ENCODE data around the gene TFIP11.
"Not testable (repeated sequence)": the region's sequence is repeated elsewhere in the genome, so short reads cannot be mapped to it uniquely, and the experiment has no call there.

Gene TFIP11

GRCh38 chr22:26528518-26528917, 16.2 kb upstream of the TFIP11 start:
- ATAC-seq, DNase-seq, H3K27ac Mint-ChIP-seq, H3K9me3 Mint-ChIP-seq, H3K4me3 Mint-ChIP-seq, H3K27me3 Mint-ChIP-seq: not testable (repeated sequence)
- Mint-ChIP-seq H3K4me1 (peaks cover 15% of the 10 kb centered on the region), H3K36me3 (ENCODE audit: low read depth) (peaks cover 28% of the 10 kb centered on the region)

- H3K4me1 Mint-ChIP-seq, result peaks cover 9% of the 10 kb centered on the region
- no peak overlapping the region for H3K4me3 Mint-ChIP-seq
- no peak overlapping the region for H3K27ac Mint-ChIP-seq
- H3K27me3 Mint-ChIP-seq, result no peaks in the 10 kb centered on the region
- H3K36me3 Mint-ChIP-seq (ENCODE audit: low read depth), result peaks cover 28% of the 10 kb centered on the region
- H3K9me3 Mint-ChIP-seq, result no peaks in the 10 kb centered on the region
- no peak for ATAC-seq
- no peak for DNase-seq
Observed at GRCh38 chr22:26527574-26528465, 15.5 kb upstream of the TFIP11 start.

DNA sequence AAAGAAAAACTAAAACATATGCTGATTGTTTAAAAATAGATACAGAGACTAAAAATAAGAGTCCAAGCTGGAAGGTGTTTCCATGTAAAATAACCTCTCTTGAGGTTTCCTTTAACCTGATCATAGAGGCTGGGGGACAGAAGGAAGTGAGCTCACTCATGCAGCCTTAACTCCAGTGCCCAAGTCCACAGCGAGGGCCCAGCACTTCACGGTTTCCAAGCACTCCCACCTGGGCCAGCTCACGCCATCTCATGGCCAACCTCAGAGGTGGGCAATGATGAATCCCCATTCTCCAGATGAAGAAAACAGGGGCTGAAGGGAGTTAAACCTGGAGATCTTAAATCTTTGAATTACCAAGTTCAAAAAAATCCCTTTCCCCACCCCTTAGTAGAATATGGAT, 14.9 kb upstream of the TFIP11 start:
- peaks cover 22% of the 10 kb centered on the region for H3K36me3 Mint-ChIP-seq (ENCODE audit: low read depth)
- no peaks in the 10 kb centered on the region for H3K27me3 Mint-ChIP-seq
- peaks cover 3% of the 10 kb centered on the region for H3K4me1 Mint-ChIP-seq
- ATAC-seq (no peak), DNase-seq (no peak)
- H3K4me3 Mint-ChIP-seq, result no peak overlapping the region
- no peak overlapping the region for H3K27ac Mint-ChIP-seq
- H3K9me3 Mint-ChIP-seq, result no peaks in the 10 kb centered on the region

GRCh38 chr22:26525946-26526564, 13.8 kb upstream of the TFIP11 start:
- Mint-ChIP-seq H3K27ac (peak overlapping the region; percentile 11), H3K27me3 (no peaks in the 10 kb centered on the region), H3K4me1 (no peaks in the 10 kb centered on the region), H3K4me3 (no peak overlapping the region), H3K36me3 (ENCODE audit: low read depth) (peaks cover 15% of the 10 kb centered on the region), H3K9me3 (no peaks in the 10 kb centered on the region)
- ATAC-seq (no peak), DNase-seq (no peak)

DNA sequence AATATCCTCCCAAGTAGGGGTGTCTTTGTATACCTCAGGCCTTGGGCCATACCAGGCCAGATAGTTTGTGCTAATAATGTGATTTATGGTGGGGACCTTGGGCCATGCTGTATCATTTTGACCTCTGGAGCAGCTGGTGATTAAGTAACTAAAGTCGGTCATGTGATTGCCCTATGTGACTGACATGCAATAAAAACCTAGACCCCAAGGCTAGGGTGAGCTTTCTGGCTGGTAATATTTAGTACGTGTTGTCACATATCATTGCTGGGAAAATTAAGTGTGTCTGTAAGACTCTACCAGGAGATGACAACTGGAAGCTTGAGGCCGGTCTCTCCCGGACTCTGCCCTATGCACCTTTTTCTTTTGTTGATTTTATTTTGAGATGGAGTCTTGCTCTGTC, 12.6 kb upstream of the TFIP11 start:
- no peak overlapping the region for H3K4me3 Mint-ChIP-seq
- no peaks in the 10 kb centered on the region for H3K9me3 Mint-ChIP-seq
- DNase-seq, result no peak
- ATAC-seq, result no peak
- peaks cover 7% of the 10 kb centered on the region for H3K36me3 Mint-ChIP-seq (ENCODE audit: low read depth)
- H3K4me1 Mint-ChIP-seq, result no peaks in the 10 kb centered on the region
- H3K27ac Mint-ChIP-seq, result no peak overlapping the region
- no peaks in the 10 kb centered on the region for H3K27me3 Mint-ChIP-seq

- H3K9me3 Mint-ChIP-seq, result no peaks in the 10 kb centered on the region
- DNase-seq, result no peak
- no peak overlapping the region for H3K4me3 Mint-ChIP-seq
- H3K27me3 Mint-ChIP-seq, result no peaks in the 10 kb centered on the region
- no peak for ATAC-seq
- peaks cover 4% of the 10 kb centered on the region for H3K36me3 Mint-ChIP-seq (ENCODE audit: low read depth)
- no peak overlapping the region for H3K27ac Mint-ChIP-seq
- peaks cover 2% of the 10 kb centered on the region for H3K4me1 Mint-ChIP-seq
Observed at GRCh38 chr22:26522592-26522991, 10.3 kb upstream of the TFIP11 start.

- H3K36me3 Mint-ChIP-seq (ENCODE audit: low read depth), result peaks cover 4% of the 10 kb centered on the region
- H3K27ac Mint-ChIP-seq, result no peak overlapping the region
- no peak for DNase-seq
- H3K4me1 Mint-ChIP-seq, result peaks cover 2% of the 10 kb centered on the region
- no peak overlapping the region for H3K4me3 Mint-ChIP-seq
- ATAC-seq, result no peak
- H3K27me3 Mint-ChIP-seq, result no peaks in the 10 kb centered on the region
- H3K9me3 Mint-ChIP-seq, result no peaks in the 10 kb centered on the region
Observed at GRCh38 chr22:26522012-26522411, 9.7 kb upstream of the TFIP11 start.

- Mint-ChIP-seq H3K36me3 (ENCODE audit: low read depth) (no peaks in the 10 kb centered on the region), H3K9me3 (no peaks in the 10 kb centered on the region), H3K4me1 (peaks cover 22% of the 10 kb centered on the region), H3K4me3 (no peak overlapping the region), H3K27ac (no peak overlapping the region), H3K27me3 (no peaks in the 10 kb centered on the region)
- ATAC-seq (no peak), DNase-seq (no peak)
Observed at GRCh38 chr22:26517429-26517828, 5.2 kb upstream of the TFIP11 start.

DNA sequence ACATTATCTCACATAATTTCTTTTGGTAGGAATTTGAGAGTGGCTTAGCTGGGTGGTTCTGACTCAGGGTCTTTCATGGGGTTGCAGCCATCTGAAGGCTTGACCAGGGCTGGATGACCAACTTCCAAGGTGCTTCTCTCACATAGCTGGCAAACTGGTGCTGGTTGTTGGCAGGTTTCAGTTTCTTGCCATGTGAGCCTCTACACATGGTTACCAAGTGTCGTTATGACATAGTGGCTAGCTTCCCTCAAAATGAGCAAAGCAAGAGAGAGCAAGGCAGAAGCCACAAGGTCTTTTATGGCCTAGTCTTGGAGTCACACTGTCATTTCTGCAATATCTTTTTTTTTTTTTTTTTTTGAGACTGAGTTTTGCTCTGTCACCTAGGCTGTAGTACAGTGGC, 4.2 kb upstream of the TFIP11 start:
- ATAC-seq, result no peak

GRCh38 chr22:26515931-26516330, 3.7 kb upstream of the TFIP11 start:
- H3K27ac Mint-ChIP-seq, result no peak overlapping the region
- peaks cover 33% of the 10 kb centered on the region for H3K4me1 Mint-ChIP-seq
- H3K4me3 Mint-ChIP-seq, result no peak overlapping the region
- H3K36me3 Mint-ChIP-seq (ENCODE audit: low read depth), result peaks cover 3% of the 10 kb centered on the region
- H3K9me3 Mint-ChIP-seq, result no peaks in the 10 kb centered on the region
- no peak for ATAC-seq
- no peaks in the 10 kb centered on the region for H3K27me3 Mint-ChIP-seq
- no peak for DNase-seq

More for the DNA sequence above, 4.2 kb upstream of the TFIP11 start:
- Mint-ChIP-seq H3K27ac (no peak overlapping the region), H3K9me3 (no peaks in the 10 kb centered on the region), H3K4me1 (peaks cover 27% of the 10 kb centered on the region), H3K36me3 (ENCODE audit: low read depth) (peaks cover 3% of the 10 kb centered on the region), H3K27me3 (no peaks in the 10 kb centered on the region), H3K4me3 (no peak overlapping the region)
- no peak for DNase-seq

DNA sequence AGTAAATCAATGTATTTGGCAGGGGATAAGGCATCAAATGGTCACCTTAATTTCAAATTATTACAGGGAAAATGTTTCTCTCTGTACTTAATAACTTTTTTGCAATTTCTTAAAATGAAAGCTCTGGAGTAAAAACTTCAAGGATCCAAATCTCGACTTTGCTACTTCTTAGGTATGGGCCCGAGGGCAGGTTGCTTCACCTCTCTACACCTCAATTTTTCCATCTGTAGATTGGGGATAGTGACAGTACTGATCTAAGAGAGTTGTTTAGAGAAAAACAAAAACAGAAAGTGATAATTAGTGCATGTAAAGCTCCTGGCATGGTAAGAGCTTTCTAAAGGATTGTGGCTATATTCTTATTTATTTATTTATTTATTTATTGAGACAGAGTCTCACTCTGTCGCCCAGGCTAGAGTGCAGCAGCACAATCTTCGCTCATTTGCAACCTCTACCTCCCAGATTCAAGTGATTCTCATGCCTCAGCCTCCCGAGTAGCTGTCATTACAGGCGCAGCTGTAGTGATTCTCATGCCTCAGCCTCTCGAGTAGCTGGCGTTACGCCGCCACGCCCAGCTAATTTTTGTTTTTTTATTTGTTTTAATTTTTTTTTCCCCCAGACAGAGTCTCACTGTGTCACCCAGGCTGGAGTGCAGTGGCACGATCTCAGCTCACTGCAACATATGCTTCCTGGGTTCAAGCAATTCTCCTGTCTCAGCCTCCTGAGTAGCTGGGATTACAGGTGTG, 2.3 kb upstream of the TFIP11 start:
- H3K27ac Mint-ChIP-seq, result no peak overlapping the region
- H3K27me3 Mint-ChIP-seq, result no peaks in the 10 kb centered on the region
- DNase-seq (no peak), ATAC-seq (no peak)
- no peak overlapping the region for H3K4me3 Mint-ChIP-seq
- H3K4me1 Mint-ChIP-seq, result peaks cover 39% of the 10 kb centered on the region
- no peaks in the 10 kb centered on the region for H3K9me3 Mint-ChIP-seq
- peaks cover 10% of the 10 kb centered on the region for H3K36me3 Mint-ChIP-seq (ENCODE audit: low read depth)

DNA sequence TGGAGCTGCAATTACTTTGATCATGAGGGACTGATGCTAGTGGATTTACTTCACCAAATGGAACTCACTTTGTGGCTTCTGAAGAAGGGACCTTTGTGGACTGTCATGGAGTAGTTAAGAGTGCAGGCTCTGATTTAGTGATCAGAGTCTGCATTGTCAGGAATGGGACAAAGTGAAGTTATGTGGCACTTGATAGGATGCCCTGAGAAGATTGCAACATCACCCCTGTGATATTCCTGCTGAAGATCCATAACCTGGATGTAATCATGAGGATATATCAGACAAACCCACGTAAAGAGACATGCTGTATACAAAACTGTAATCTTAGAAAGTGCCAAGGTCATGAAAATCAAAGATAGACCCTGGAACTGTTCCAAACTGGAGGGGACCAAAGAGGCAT, 1.6 kb upstream of the TFIP11 start:
- H3K4me1 Mint-ChIP-seq, result peaks cover 39% of the 10 kb centered on the region
- H3K27me3 Mint-ChIP-seq, result no peaks in the 10 kb centered on the region
- H3K27ac Mint-ChIP-seq, result peak overlapping the region; percentile 96
- H3K9me3 Mint-ChIP-seq, result no peaks in the 10 kb centered on the region
- ATAC-seq, result no peak
- DNase-seq, result no peak
- H3K4me3 Mint-ChIP-seq, result peak overlapping the region; percentile 100
- H3K36me3 Mint-ChIP-seq (ENCODE audit: low read depth), result peaks cover 16% of the 10 kb centered on the region

DNA sequence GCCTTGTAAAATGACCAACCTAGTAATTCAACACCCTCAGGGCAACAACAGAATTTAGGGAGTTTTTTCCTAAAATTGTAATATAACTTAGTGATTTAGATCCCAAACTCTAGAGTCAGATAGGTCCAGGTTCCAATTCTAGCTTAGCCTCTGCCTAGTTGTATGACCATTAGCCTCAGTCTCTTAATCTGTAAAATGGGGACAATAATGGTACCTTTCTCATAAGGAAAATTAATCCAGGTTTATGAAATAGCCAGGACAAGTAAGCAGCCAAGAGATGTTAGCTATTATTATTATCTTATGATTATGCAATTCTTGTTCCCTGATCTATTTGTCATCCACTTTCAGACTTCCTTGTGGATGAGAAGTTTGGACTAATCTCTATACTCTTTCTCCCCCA, 4.1 kb downstream of the TFIP11 start:
- DNase-seq (no peak), ATAC-seq (no peak)
- peaks cover 47% of the 10 kb centered on the region for H3K36me3 Mint-ChIP-seq (ENCODE audit: low read depth)
- peaks cover 38% of the 10 kb centered on the region for H3K4me1 Mint-ChIP-seq
- H3K27me3 Mint-ChIP-seq, result no peaks in the 10 kb centered on the region
- no peak overlapping the region for H3K27ac Mint-ChIP-seq
- H3K9me3 Mint-ChIP-seq, result no peaks in the 10 kb centered on the region
- H3K4me3 Mint-ChIP-seq, result no peak overlapping the region

DNA sequence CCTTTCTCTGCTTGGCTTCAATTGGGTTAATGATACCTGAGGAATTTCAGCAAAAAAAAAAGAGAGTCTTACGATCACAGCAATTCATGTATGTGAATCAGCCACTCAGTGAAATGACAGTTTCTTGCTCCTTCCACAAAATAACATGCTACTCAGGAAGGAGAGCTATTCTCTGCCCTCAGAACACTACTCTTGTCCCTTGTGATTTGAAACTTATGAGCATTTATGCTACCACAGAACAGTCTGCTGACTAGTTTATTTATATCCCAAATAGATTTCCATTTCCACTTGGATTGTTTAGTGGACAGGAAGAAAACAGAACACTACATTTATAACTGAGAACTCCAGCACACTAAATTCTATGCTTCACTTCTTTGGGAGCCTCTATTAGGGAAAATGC, 8.5 kb downstream of the TFIP11 start:
- Mint-ChIP-seq H3K9me3 (no peaks in the 10 kb centered on the region), H3K36me3 (ENCODE audit: low read depth) (peaks cover 58% of the 10 kb centered on the region), H3K27me3 (no peaks in the 10 kb centered on the region), H3K4me1 (peaks cover 21% of the 10 kb centered on the region), H3K4me3 (no peak overlapping the region), H3K27ac (peak overlapping the region; percentile 72)
- no peak for DNase-seq
- ATAC-seq, result no peak
